GM23338 (cell line): ENCODE data around the gene TRIAP1. TPM values are rescaled to one million over a fixed set of nuclear protein-coding genes. Genes with fewer than 3 reads are reported as not detected.

Experiments used
- ATAC-seq: fragments of 200-7000 bp; cut with Tn5 transposase; 3 replicates; pipeline ENCODE4 v1.9.1; 2020
- DNase-seq: peaks from one replicate; pipeline ENCODE4 v3.0.0-alpha.2; 2015; ENCODE audit warnings: low spot score
- H2AFZ ChIP-seq: fragments of 200-600 bp; sonication (generic); 2 replicates; pipeline ENCODE4 v1.8.0; 2016; ENCODE audit warnings: antibody characterized with exemption, mild to moderate bottlenecking, moderate library complexity
- H3F3A ChIP-seq: fragments of 200-600 bp; sonication (generic); replicated peaks from 2 replicates; pipeline ENCODE4 v1.8.0; 2017; ENCODE audit warnings: antibody characterized with exemption, mixed run types, low read depth
- H3K27ac ChIP-seq: fragments of 200-600 bp; sonication (generic); 2 replicates; pipeline ENCODE4 v1.6.1; 2016; ENCODE audit warnings: low read depth
- H3K27me3 ChIP-seq: fragments of 200-600 bp; sonication (generic); 2 replicates; pipeline ENCODE4 v1.8.0; 2016; ENCODE audit warnings: mild to moderate bottlenecking, mixed run types, moderate library complexity; ENCODE audit not compliant: insufficient read depth
- H3K36me3 ChIP-seq: fragments of 200-600 bp; sonication (generic); 2 replicates; pipeline ENCODE4 v1.8.0; 2016; ENCODE audit warnings: mild to moderate bottlenecking; ENCODE audit not compliant: insufficient read depth
- H3K4me1 ChIP-seq: fragments of 200-600 bp; sonication (generic); 2 replicates; pipeline ENCODE4 v1.8.0; 2016; ENCODE audit warnings: mild to moderate bottlenecking, moderate library complexity; ENCODE audit not compliant: insufficient read depth
- H3K4me2 ChIP-seq: fragments of 200-600 bp; sonication (generic); 2 replicates; pipeline ENCODE4 v1.7.1; 2017; ENCODE audit warnings: mixed run types
- H3K4me3 ChIP-seq: fragments of 200-600 bp; sonication (generic); 2 replicates; pipeline ENCODE4 v1.6.1; 2016; ENCODE audit warnings: mixed run types
- H3K79me2 ChIP-seq: fragments of 200-600 bp; sonication (generic); replicated peaks from 2 replicates; pipeline ENCODE4 v1.8.0; 2017; ENCODE audit warnings: mild to moderate bottlenecking; ENCODE audit not compliant: insufficient read depth
- H3K9me2 ChIP-seq: fragments of 200-600 bp; sonication (generic); 2 replicates; pipeline ENCODE4 v1.8.0; 2017; ENCODE audit not compliant: insufficient read depth
- H4K20me1 ChIP-seq: fragments of 200-600 bp; sonication (generic); replicated peaks from 2 replicates; pipeline ENCODE4 v1.8.0; 2017; ENCODE audit warnings: mild to moderate bottlenecking; ENCODE audit not compliant: insufficient read depth
- H3K27ac Mint-ChIP-seq: 2 replicates; pipeline ENCODE4 v1.8.0; 2020; ENCODE audit warnings: inconsistent platforms, mild to moderate bottlenecking, moderate library complexity, mixed read lengths
- H3K27me3 Mint-ChIP-seq: 3 replicates; pipeline ENCODE4 v1.8.0; 2022; ENCODE audit warnings: low read depth, mild to moderate bottlenecking, moderate library complexity, mixed read lengths, inconsistent platforms; ENCODE audit not compliant: insufficient read depth, poor library complexity
- H3K36me3 Mint-ChIP-seq: 3 replicates; pipeline ENCODE4 v1.8.0; 2021; ENCODE audit warnings: low read depth, mild to moderate bottlenecking, inconsistent platforms, moderate library complexity, mixed read lengths
- H3K4me1 Mint-ChIP-seq: 3 replicates; pipeline ENCODE4 v1.8.0; 2020; ENCODE audit warnings: mild to moderate bottlenecking, inconsistent platforms, mixed read lengths
- H3K4me3 Mint-ChIP-seq: 3 replicates; pipeline ENCODE4 v1.8.0; 2021; ENCODE audit warnings: moderate library complexity, mild to moderate bottlenecking, inconsistent platforms, mixed read lengths
- H3K9me3 Mint-ChIP-seq: 3 replicates; pipeline ENCODE4 v1.8.0; 2020; ENCODE audit warnings: moderate library complexity, mild to moderate bottlenecking, inconsistent platforms, mixed read lengths
- CREB1 ChIP-seq: fragments of 250-450 bp; sonication (Bioruptor Pico); IDR thresholded peaks from 2 replicates; pipeline ENCODE4 v1.5.0; 2020; ENCODE audit warnings: low read depth, mild to moderate bottlenecking, moderate library complexity
- CTCF ChIP-seq, 2 experiments: fragments of 200-600 bp in 1 of 2; sonication (generic) in 1 of 2; conservative IDR thresholded peaks; 2 replicates each; pipeline versions ENCODE4 v1.5.1 to v1.6.1; 2016 to 2017; ENCODE audit warnings: antibody characterized with exemption in 2 of 2, low read depth in 2 of 2, mild to moderate bottlenecking in 2 of 2, moderate library complexity in 1 of 2
- POLR2AphosphoS5 ChIP-seq: IDR thresholded peaks from 2 replicates; pipeline ENCODE4 v1.6.1; 2016; ENCODE audit warnings: antibody characterized with exemption, low read depth
- ZNF114 ChIP-seq: fragments of 250-450 bp; sonication (Bioruptor Pico); IDR thresholded peaks from 2 replicates; pipeline ENCODE4 v1.5.0; 2020; ENCODE audit warnings: mild to moderate bottlenecking, moderate library complexity
- polyA plus RNA-seq: library from polyadenylated mRNA; unstranded; fragments of >200 nt; fragmentation: Nextera tagmentation; extraction: Ambion mirVana; gene quantifications from 2 replicates; pipeline ENCODE4 v1.2.1, GENCODE V29; 2016
- total RNA-seq: library from RNA; depleted of rRNA; stranded (reverse); fragments of >200 nt; shearing (Covaris generic); gene quantifications from 2 replicates; pipeline ENCODE4 v1.2.3, GENCODE V29; 2014
- TF ChIP-seq, protein P1 (sequence below): IDR thresholded peaks from one replicate; pipeline ENCODE4 v1.6.1; 2018; ENCODE audit warnings: antibody characterized with exemption; ENCODE audit not compliant: unreplicated experiment
- TF ChIP-seq, protein P2 (sequence below): fragments of 250-450 bp; sonication (Bioruptor Pico); IDR thresholded peaks from 2 replicates; pipeline ENCODE4 v1.5.0; 2020; ENCODE audit warnings: mild to moderate bottlenecking, moderate library complexity

The TRIAP1 gene
- total and polyA plus RNA-seq, 2 experiments from 2014 or later, result 53.4 to 94.2 TPM

- TF ChIP-seq CTCF (conservative IDR thresholded peaks at IDR 0.05; ENCODE audit: low read depth in 2 of 2), result peak; percentile 66 to 88
- TF ChIP-seq CREB1, result no peak
- peak; percentile 70 for DNase-seq
- H3K4me3 Mint-ChIP-seq, result no peak overlapping the region
These were observed 7.8 kb upstream of the TRIAP1 start for GRCh38 chr12:120453977-120454376.

DNA sequence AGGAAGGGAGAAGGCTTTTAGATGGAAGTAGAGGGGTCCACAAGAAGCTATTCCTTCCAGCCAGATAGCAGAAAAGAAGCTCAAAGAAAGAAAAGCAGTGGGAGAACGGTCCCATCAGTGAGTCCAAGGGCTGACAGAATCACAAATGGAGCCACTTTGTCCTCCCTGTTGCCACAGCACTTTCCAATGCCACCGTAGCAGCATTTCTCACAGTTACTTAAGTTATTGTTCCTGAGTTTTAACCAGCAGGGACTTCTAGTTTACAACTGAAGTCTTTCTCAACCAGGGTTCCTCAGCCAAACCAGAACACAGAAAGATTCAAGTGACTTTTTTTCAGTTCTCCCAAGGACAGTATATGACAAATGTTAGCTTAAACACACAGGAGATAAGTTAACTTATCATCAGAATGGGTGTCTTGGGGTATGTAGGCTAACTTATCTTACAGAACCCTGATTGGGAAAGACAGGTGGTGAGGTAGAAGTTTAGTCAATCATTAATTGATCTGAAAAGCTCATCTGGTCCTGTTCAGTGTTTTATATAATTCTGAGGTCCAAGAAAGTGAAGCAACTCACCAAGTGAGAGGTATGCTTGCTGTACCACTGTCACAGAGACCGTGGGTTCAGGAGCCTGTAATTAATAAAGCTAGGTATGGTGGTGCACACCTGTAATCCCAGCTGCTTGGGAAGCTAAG lies 7.0 kb upstream of the TRIAP1 start:
- no peak for DNase-seq
- Histone ChIP-seq H3K4me3 (no peak overlapping the region), H3K4me2 (no peak overlapping the region), H3K9me2 (no peaks in the 10 kb centered on the region), H4K20me1 (peaks cover 40% of the 10 kb centered on the region), H3K27me3 (no peaks in the 10 kb centered on the region), H3K36me3 (peaks cover 31% of the 10 kb centered on the region), H3F3A (peaks cover 4% of the 10 kb centered on the region), H3K4me1 (no peaks in the 10 kb centered on the region), H3K79me2 (peaks cover 30% of the 10 kb centered on the region), H3K27ac (0 out of 2 replicates have a peak overlapping the region, but pooled peaks have one; percentile 26), H2AFZ (no peak overlapping the region)
- no peak for ATAC-seq
- Mint-ChIP-seq H3K36me3 (peaks cover 63% of the 10 kb centered on the region; the same call in 2 of the 3 replicates), H3K27me3 (peaks cover 4% of the 10 kb centered on the region), H3K9me3 (no peaks in the 10 kb centered on the region), H3K4me3 (no peak overlapping the region), H3K27ac (no peak overlapping the region), H3K4me1 (no peaks in the 10 kb centered on the region)
- TF ChIP-seq CTCF (conservative IDR thresholded peaks at IDR 0.05; ENCODE audit: low read depth in 2 of 2) (no peak), ZNF114 (CRISPR knock-in tag) (no peak), POLR2AphosphoS5 (no peak)
- TF ChIP-seq, protein P1, sequence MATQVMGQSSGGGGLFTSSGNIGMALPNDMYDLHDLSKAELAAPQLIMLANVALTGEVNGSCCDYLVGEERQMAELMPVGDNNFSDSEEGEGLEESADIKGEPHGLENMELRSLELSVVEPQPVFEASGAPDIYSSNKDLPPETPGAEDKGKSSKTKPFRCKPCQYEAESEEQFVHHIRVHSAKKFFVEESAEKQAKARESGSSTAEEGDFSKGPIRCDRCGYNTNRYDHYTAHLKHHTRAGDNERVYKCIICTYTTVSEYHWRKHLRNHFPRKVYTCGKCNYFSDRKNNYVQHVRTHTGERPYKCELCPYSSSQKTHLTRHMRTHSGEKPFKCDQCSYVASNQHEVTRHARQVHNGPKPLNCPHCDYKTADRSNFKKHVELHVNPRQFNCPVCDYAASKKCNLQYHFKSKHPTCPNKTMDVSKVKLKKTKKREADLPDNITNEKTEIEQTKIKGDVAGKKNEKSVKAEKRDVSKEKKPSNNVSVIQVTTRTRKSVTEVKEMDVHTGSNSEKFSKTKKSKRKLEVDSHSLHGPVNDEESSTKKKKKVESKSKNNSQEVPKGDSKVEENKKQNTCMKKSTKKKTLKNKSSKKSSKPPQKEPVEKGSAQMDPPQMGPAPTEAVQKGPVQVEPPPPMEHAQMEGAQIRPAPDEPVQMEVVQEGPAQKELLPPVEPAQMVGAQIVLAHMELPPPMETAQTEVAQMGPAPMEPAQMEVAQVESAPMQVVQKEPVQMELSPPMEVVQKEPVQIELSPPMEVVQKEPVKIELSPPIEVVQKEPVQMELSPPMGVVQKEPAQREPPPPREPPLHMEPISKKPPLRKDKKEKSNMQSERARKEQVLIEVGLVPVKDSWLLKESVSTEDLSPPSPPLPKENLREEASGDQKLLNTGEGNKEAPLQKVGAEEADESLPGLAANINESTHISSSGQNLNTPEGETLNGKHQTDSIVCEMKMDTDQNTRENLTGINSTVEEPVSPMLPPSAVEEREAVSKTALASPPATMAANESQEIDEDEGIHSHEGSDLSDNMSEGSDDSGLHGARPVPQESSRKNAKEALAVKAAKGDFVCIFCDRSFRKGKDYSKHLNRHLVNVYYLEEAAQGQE, result no peak
- TF ChIP-seq, protein P2, sequence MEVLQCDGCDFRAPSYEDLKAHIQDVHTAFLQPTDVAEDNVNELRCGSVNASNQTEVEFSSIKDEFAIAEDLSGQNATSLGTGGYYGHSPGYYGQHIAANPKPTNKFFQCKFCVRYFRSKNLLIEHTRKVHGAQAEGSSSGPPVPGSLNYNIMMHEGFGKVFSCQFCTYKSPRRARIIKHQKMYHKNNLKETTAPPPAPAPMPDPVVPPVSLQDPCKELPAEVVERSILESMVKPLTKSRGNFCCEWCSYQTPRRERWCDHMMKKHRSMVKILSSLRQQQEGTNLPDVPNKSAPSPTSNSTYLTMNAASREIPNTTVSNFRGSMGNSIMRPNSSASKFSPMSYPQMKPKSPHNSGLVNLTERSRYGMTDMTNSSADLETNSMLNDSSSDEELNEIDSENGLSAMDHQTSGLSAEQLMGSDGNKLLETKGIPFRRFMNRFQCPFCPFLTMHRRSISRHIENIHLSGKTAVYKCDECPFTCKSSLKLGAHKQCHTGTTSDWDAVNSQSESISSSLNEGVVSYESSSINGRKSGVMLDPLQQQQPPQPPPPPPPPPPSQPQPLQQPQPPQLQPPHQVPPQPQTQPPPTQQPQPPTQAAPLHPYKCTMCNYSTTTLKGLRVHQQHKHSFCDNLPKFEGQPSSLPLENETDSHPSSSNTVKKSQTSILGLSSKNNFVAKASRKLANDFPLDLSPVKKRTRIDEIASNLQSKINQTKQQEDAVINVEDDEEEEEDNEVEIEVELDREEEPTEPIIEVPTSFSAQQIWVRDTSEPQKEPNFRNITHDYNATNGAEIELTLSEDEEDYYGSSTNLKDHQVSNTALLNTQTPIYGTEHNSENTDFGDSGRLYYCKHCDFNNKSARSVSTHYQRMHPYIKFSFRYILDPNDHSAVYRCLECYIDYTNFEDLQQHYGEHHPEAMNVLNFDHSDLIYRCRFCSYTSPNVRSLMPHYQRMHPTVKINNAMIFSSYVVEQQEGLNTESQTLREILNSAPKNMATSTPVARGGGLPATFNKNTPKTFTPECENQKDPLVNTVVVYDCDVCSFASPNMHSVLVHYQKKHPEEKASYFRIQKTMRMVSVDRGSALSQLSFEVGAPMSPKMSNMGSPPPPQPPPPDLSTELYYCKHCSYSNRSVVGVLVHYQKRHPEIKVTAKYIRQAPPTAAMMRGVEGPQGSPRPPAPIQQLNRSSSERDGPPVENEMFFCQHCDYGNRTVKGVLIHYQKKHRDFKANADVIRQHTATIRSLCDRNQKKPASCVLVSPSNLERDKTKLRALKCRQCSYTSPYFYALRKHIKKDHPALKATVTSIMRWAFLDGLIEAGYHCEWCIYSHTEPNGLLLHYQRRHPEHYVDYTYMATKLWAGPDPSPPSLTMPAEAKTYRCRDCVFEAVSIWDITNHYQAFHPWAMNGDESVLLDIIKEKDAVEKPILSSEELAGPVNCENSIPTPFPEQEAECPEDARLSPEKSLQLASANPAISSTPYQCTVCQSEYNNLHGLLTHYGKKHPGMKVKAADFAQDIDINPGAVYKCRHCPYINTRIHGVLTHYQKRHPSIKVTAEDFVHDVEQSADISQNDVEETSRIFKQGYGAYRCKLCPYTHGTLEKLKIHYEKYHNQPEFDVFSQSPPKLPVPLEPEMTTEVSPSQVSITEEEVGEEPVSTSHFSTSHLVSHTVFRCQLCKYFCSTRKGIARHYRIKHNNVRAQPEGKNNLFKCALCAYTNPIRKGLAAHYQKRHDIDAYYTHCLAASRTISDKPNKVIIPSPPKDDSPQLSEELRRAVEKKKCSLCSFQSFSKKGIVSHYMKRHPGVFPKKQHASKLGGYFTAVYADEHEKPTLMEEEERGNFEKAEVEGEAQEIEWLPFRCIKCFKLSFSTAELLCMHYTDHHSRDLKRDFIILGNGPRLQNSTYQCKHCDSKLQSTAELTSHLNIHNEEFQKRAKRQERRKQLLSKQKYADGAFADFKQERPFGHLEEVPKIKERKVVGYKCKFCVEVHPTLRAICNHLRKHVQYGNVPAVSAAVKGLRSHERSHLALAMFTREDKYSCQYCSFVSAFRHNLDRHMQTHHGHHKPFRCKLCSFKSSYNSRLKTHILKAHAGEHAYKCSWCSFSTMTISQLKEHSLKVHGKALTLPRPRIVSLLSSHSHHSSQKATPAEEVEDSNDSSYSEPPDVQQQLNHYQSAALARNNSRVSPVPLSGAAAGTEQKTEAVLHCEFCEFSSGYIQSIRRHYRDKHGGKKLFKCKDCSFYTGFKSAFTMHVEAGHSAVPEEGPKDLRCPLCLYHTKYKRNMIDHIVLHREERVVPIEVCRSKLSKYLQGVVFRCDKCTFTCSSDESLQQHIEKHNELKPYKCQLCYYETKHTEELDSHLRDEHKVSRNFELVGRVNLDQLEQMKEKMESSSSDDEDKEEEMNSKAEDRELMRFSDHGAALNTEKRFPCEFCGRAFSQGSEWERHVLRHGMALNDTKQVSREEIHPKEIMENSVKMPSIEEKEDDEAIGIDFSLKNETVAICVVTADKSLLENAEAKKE (CRISPR knock-in tag), result no peak

More at GRCh38 chr12:120453977-120454376, 7.8 kb upstream of the TRIAP1 start:
- H4K20me1 ChIP-seq, result peaks cover 48% of the 10 kb centered on the region
- H3F3A ChIP-seq, result peaks cover 8% of the 10 kb centered on the region
- no peak overlapping the region for H3K4me2 ChIP-seq
- no peaks in the 10 kb centered on the region for H3K4me1 ChIP-seq
- no peak overlapping the region for H3K27ac ChIP-seq
- Mint-ChIP-seq H3K4me1 (no peaks in the 10 kb centered on the region), H3K9me3 (no peaks in the 10 kb centered on the region), H3K36me3 (peaks cover 66% of the 10 kb centered on the region; the same call in 2 of the 3 replicates), H3K27ac (no peak overlapping the region), H3K27me3 (peaks cover 4% of the 10 kb centered on the region)
- no peak overlapping the region for H3K4me3 ChIP-seq
- peak; percentile 79 for ATAC-seq
- no peak overlapping the region for H2AFZ ChIP-seq
- no peaks in the 10 kb centered on the region for H3K9me2 ChIP-seq
- H3K79me2 ChIP-seq, result peaks cover 22% of the 10 kb centered on the region
- peaks cover 37% of the 10 kb centered on the region for H3K36me3 ChIP-seq
- H3K27me3 ChIP-seq, result no peaks in the 10 kb centered on the region
